PC-9 (cell line): ENCODE measurements around the gene BAIAP2. TPM values are rescaled to one million over a fixed set of nuclear protein-coding genes. Genes with fewer than 3 reads are reported as not detected.

Experiments
- BruUV-seq: library from RNA; stranded (reverse); fragments of 400-500 nt; replicated peaks from 2 replicates; lab custom pipeline; 2021; lab: Mats Ljungman, UMichigan
- CTCF ChIA-PET: fragments of 300-600 bp; sonication (Branson Sonifier 250); formaldehyde crosslinking; loops from one replicate; lab custom pipeline; 2022; ENCODE audit warnings: antibody characterized with exemption; lab: Charles Lee
- POLR2A ChIA-PET: fragments of 300-600 bp; sonication (Branson Sonifier 250); formaldehyde crosslinking; loops from one replicate; lab custom pipeline; 2022; ENCODE audit warnings: antibody characterized with exemption; ENCODE audit not compliant: unreplicated experiment; lab: Charles Lee
- DNase-seq, 2 experiments: peaks; one replicate each; pipeline versions ENCODE4 v3.0.0 to v3.0.0-alpha.2; 2015 to 2022; ENCODE audit warnings: mixed read lengths in 1 of 2
- H2AFZ ChIP-seq: fragments of 200-600 bp; sonication (generic); 2 replicates; pipeline ENCODE4 v1.8.1; 2017; ENCODE audit warnings: antibody characterized with exemption
- H3F3A ChIP-seq: fragments of 200-600 bp; sonication (generic); 2 replicates; pipeline ENCODE4 v1.8.1; 2017; ENCODE audit warnings: antibody characterized with exemption, mild to moderate bottlenecking, low read depth; ENCODE audit not compliant: insufficient read depth
- H3K27ac ChIP-seq: fragments of 200-600 bp; sonication (generic); 2 replicates; pipeline ENCODE4 v1.6.1; 2016; ENCODE audit warnings: mixed run types
- H3K27me3 ChIP-seq: fragments of 200-600 bp; sonication (generic); 2 replicates; pipeline ENCODE4 v1.6.1; 2016; ENCODE audit warnings: low read depth, mixed run types; ENCODE audit not compliant: insufficient read depth
- H3K36me3 ChIP-seq: fragments of 200-600 bp; sonication (generic); 2 replicates; pipeline ENCODE4 v1.6.1; 2016; ENCODE audit warnings: low read depth, mixed run types
- H3K4me1 ChIP-seq: fragments of 200-600 bp; sonication (generic); replicated peaks from 2 replicates; pipeline ENCODE4 v1.6.1; 2016; ENCODE audit warnings: mixed run types; ENCODE audit not compliant: insufficient read depth
- H3K4me2 ChIP-seq: fragments of 200-600 bp; sonication (generic); 2 replicates; pipeline ENCODE4 v1.6.1; 2017; ENCODE audit warnings: mixed run types
- H3K4me3 ChIP-seq: fragments of 200-600 bp; sonication (generic); 2 replicates; pipeline ENCODE4 v1.6.1; 2016; ENCODE audit warnings: mixed run types
- H3K79me2 ChIP-seq: fragments of 200-600 bp; sonication (generic); 2 replicates; pipeline ENCODE4 v1.6.1; 2017; ENCODE audit warnings: low read depth, mixed run types
- H3K9me2 ChIP-seq: fragments of 200-600 bp; sonication (generic); 2 replicates; pipeline ENCODE4 v1.8.1; 2017; ENCODE audit warnings: mild to moderate bottlenecking; ENCODE audit not compliant: insufficient read depth
- H3K9me3 ChIP-seq: fragments of 200-600 bp; sonication (generic); 2 replicates; pipeline ENCODE4 v1.8.1; 2016; ENCODE audit warnings: low read depth; ENCODE audit not compliant: insufficient read depth
- H4K20me1 ChIP-seq: fragments of 200-600 bp; sonication (generic); 2 replicates; pipeline ENCODE4 v1.8.1; 2017; ENCODE audit not compliant: insufficient read depth
- CTCF ChIP-seq: fragments of 200-600 bp; sonication (generic); conservative IDR thresholded peaks from 2 replicates; pipeline ENCODE4 v1.6.1; 2017; ENCODE audit warnings: mixed run types, antibody characterized with exemption, mild to moderate bottlenecking, moderate library complexity
- EZH2 ChIP-seq: fragments of 200-600 bp; sonication (generic); IDR thresholded peaks from 2 replicates; pipeline ENCODE4 v1.8.0; 2017; ENCODE audit warnings: antibody characterized with exemption, low read depth
- intact Hi-C: fragments of 100-400 bp; cut with micrococcal nuclease; formaldehyde crosslinking; loops from one replicate; pipeline ENCODE4 v1.10.0; 2022; ENCODE audit not compliant: unreplicated experiment
- total RNA-seq: library from RNA; stranded (reverse); gene quantifications from 2 replicates; pipeline ENCODE4 v1.2.3, GENCODE V29; 2021

Gene BAIAP2
- total RNA-seq, 1 experiment from 2014 or later: 125 TPM

DNA sequence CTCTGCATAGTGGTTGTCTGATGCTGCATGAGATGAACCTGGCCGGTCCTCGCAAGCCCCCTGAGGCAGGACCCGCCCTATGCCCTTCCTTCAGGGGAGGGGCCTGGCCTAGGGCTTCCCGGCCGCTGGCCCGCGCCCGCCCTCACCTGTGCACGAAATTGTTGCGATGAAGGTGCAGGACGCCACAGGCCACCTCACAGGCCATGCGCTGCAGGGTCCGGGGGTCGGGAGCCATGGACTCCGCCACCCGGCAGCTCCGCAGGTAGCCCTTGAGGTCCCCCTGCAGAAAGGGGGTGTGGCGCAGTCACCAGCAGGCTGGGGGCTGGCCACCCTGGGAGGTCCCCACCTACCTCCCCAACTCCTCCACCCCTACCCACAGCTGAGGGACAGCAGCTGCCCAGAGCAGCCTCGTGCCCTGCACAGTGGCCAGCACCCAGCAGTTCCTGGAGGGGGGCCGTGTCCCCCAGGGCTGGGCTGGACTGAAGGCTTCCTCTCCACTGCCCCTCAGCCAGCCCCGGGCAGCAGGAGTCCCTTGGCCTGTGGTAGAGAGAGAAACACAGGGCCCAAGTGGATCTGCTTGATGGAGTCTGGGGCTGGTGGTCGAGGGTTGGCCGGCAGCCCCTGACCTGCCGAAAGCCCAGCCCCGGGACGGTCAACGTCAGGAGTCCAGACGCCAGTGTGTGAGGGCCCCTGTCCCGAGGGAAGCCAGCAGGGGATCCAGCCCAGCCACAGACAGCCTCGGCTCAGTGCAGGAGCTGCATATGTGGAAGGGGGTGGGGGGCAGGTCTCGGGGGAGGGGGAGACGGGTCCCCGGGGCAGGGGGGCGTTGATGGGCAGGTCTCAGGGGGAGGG is 91.6 kb downstream of the BAIAP2 start:
- intact Hi-C loops: no loop called here
- Histone ChIP-seq H3K9me2 (no peaks in the 10 kb centered on the region), H3K4me1 (no peaks in the 10 kb centered on the region), H3K27ac (no peak overlapping the region), H4K20me1 (no peaks in the 10 kb centered on the region), H3K4me3 (no peak overlapping the region), H3F3A (no peaks in the 10 kb centered on the region), H3K9me3 (no peaks in the 10 kb centered on the region), H3K36me3 (no peaks in the 10 kb centered on the region), H3K27me3 (no peaks in the 10 kb centered on the region), H2AFZ (no peak overlapping the region), H3K4me2 (no peak overlapping the region), H3K79me2 (no peaks in the 10 kb centered on the region)
- DNase-seq: no peak
- no peak for TF ChIP-seq CTCF
- TF ChIP-seq EZH2: no peak
- CTCF ChIA-PET: no interaction called here
- POLR2A ChIA-PET: no interaction called here
- BruUV-seq: no TSS peak

DNA sequence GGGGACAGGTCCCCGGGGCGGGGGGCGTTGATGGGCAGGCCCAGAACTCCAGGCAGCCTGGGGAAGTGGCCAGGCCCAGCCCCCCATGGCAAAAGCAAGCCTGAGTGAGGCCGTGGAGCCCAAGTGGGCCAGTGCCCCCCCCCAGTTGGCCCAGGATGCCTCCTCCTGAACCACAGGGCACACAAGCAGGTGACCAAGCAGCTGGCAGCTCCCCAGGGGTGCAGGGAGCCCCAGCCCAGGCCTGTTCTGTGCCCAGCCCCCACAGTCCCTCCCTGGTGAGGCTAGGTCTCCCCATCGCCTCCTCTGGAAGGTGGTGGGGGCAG is 92.1 kb downstream of the BAIAP2 start:
- no peak for DNase-seq
- no peaks in the 10 kb centered on the region for H3K4me1 ChIP-seq
- H3K27me3 ChIP-seq: no peaks in the 10 kb centered on the region
- intact Hi-C loops: no loop called here
- TF ChIP-seq EZH2 (no peak), CTCF (no peak)
- H3K9me2 ChIP-seq: no peaks in the 10 kb centered on the region
- POLR2A ChIA-PET: no interaction called here
- no peak overlapping the region for H3K4me3 ChIP-seq
- BruUV-seq: no TSS peak
- H3F3A ChIP-seq: no peaks in the 10 kb centered on the region
- no peak overlapping the region for H2AFZ ChIP-seq
- H4K20me1 ChIP-seq: no peaks in the 10 kb centered on the region
- no peak overlapping the region for H3K4me2 ChIP-seq
- no peaks in the 10 kb centered on the region for H3K79me2 ChIP-seq
- CTCF ChIA-PET: no interaction called here
- H3K36me3 ChIP-seq: no peaks in the 10 kb centered on the region
- no peaks in the 10 kb centered on the region for H3K9me3 ChIP-seq
- no peak overlapping the region for H3K27ac ChIP-seq

GRCh38 chr17:81127526-81128177 is 92.7 kb downstream of the BAIAP2 start:
- no peak overlapping the region for H3K4me3 ChIP-seq
- H3K36me3 ChIP-seq: no peaks in the 10 kb centered on the region
- H3K79me2 ChIP-seq: no peaks in the 10 kb centered on the region
- TF ChIP-seq CTCF (no peak), EZH2 (no peak)
- no peaks in the 10 kb centered on the region for H3K9me2 ChIP-seq
- no peaks in the 10 kb centered on the region for H3K4me1 ChIP-seq
- no peaks in the 10 kb centered on the region for H3K27me3 ChIP-seq
- no peak overlapping the region for H3K4me2 ChIP-seq
- ChIA-PET CTCF (no interaction called here), POLR2A (no interaction called here)
- no TSS peak for BruUV-seq
- intact Hi-C loops: no loop called here
- no peak for DNase-seq
- H3F3A ChIP-seq: no peaks in the 10 kb centered on the region
- H4K20me1 ChIP-seq: no peaks in the 10 kb centered on the region
- H3K9me3 ChIP-seq: no peaks in the 10 kb centered on the region
- no peak overlapping the region for H3K27ac ChIP-seq
- no peak overlapping the region for H2AFZ ChIP-seq
